AG04450 (cell line): ENCODE measurements around the gene PWP2. TPM values are rescaled to one million over a fixed set of nuclear protein-coding genes. Genes with fewer than 3 reads are reported as not detected.

Experiments used
- CTCF ChIA-PET: fragments of 300-600, 350-600 bp; formaldehyde crosslinking; extraction: SDS; loops from one replicate; lab custom pipeline; 2022; ENCODE audit warnings: antibody characterized with exemption, inconsistent platforms; lab: Charles Lee
- POLR2A ChIA-PET: fragments of 350-600 bp; formaldehyde crosslinking; extraction: SDS; loops from one replicate; lab custom pipeline; 2021; ENCODE audit warnings: antibody characterized with exemption, inconsistent platforms; lab: Yijun Ruan, JAX
- DNase-seq: peaks from one replicate; pipeline ENCODE4 v3.0.0-alpha.2; 2011; ENCODE audit warnings: low read depth, low spot score
- H3K27ac ChIP-seq: one replicate; pipeline ENCODE4 v1.5.1; 2012; ENCODE audit warnings: low read depth, low read length, control low read depth
- H3K27me3 ChIP-seq: one replicate; pipeline ENCODE4 v1.6.0; 2012; ENCODE audit warnings: low read length; ENCODE audit not compliant: control insufficient read depth, insufficient read depth
- H3K4me3 ChIP-seq: 2 replicates; pipeline ENCODE4 v1.5.1; 2011; ENCODE audit warnings: mild to moderate bottlenecking, low read depth, low read length, control low read depth
- H3K9me3 ChIP-seq: 2 replicates; pipeline ENCODE4 v1.5.1; 2012; ENCODE audit warnings: low read length; ENCODE audit not compliant: control insufficient read depth, insufficient read depth
- CTCF ChIP-seq: IDR thresholded peaks from 2 replicates; pipeline ENCODE4 v1.5.1; 2011; ENCODE audit warnings: low read depth, low read length, control low read depth, inconsistent platforms
- polyA plus RNA-seq: library from polyadenylated mRNA; depleted of rRNA; stranded (reverse); fragments of >200 nt; gene quantifications from 2 replicates; pipeline ENCODE4 v1.2.3, GENCODE V29; 2011

The PWP2 gene
- polyA plus RNA-seq, 1 experiment = 12.1 TPM

GRCh38 chr21:44062380-44062779 is 44.8 kb upstream of the PWP2 start:
- no peak for TF ChIP-seq CTCF
- Histone ChIP-seq H3K4me3 (no peak overlapping the region), H3K27me3 (no peaks in the 10 kb centered on the region), H3K27ac (no peak overlapping the region), H3K9me3 (no peaks in the 10 kb centered on the region)
- POLR2A ChIA-PET = no interaction called here
- CTCF ChIA-PET = no interaction called here
- no peak for DNase-seq

GRCh38 chr21:44063151-44063912 is 43.9 kb upstream of the PWP2 start:
- TF ChIP-seq CTCF = no peak
- ChIA-PET POLR2A (no interaction called here), CTCF (interaction anchor here (0.6 to 1.0 kb wide), 2 partner anchors 21 to 41 kb away, joined by 3 read pairs; no protein-coding TSS in a partner anchor)
- Histone ChIP-seq H3K27ac (no peak overlapping the region), H3K9me3 (no peaks in the 10 kb centered on the region), H3K27me3 (no peaks in the 10 kb centered on the region), H3K4me3 (no peak overlapping the region)
- no peak for DNase-seq

GRCh38 chr21:44064852-44065403 is 42.3 kb upstream of the PWP2 start:
- ChIA-PET POLR2A (no interaction called here), CTCF (no interaction called here)

GRCh38 chr21:44065428-44065827 is 41.8 kb upstream of the PWP2 start:
- no peak for TF ChIP-seq CTCF
- no peaks in the 10 kb centered on the region for H3K27me3 ChIP-seq
- CTCF ChIA-PET = no interaction called here
- H3K27ac ChIP-seq = no peak overlapping the region
- DNase-seq = no peak
- H3K9me3 ChIP-seq = no peaks in the 10 kb centered on the region
- H3K4me3 ChIP-seq = no peak overlapping the region
- POLR2A ChIA-PET = no interaction called here

More at GRCh38 chr21:44064852-44065403, 42.3 kb upstream of the PWP2 start:
- TF ChIP-seq CTCF = no peak
- H3K27me3 ChIP-seq = no peaks in the 10 kb centered on the region
- no peak overlapping the region for H3K27ac ChIP-seq
- no peak for DNase-seq
- H3K9me3 ChIP-seq = no peaks in the 10 kb centered on the region
- H3K4me3 ChIP-seq = no peak overlapping the region

GRCh38 chr21:44066116-44066515 is 41.1 kb upstream of the PWP2 start:
- DNase-seq = no peak
- H3K4me3 ChIP-seq = no peak overlapping the region
- no peaks in the 10 kb centered on the region for H3K27me3 ChIP-seq
- no peaks in the 10 kb centered on the region for H3K9me3 ChIP-seq
- H3K27ac ChIP-seq = no peak overlapping the region
- ChIA-PET POLR2A (no interaction called here), CTCF (no interaction called here)
- no peak for TF ChIP-seq CTCF
